ENCODE measurements around the gene NASP.

NASP gene

DNA sequence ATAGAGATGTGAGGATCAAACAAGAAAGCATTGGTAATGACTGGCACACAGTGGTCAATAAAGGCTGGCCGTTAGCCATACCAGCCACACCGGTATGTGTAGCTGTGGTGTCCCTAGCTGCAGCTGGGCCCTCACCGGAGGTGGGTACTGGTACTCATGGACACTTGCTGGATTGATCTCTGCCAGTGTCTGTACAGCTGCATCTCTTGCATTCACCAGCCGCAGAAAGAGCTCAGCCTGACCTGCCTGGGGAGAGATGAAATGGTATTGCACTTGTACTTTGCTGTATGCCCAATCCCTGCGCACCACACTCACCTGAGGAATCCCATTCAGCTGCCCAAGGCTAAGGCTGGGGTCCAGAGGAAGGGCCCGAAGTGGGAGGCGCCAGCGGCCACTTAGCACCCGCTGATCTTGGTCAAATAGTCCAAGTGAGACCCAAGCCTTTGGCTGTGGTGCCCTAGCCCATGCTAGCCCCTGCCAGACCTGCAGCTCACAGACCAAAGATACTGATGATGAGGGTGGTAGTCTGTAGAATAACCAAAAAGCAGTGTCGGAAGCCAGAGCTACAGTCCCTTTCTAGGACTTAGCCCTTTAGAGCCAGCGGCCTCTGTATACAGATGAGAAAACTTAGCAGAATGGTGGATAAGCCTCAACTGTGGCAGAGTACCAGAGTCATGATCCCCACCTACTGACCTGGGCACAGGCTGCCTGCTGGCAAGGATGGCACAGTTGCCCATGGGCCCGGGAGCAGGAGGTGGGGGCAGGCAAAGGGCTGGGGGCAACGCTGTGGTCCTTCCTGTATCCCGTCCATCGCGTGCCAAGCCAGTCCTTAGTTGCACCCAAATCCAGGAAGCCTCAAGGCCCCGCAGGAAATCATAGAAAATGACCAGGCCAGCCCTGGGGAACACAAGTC lies 37.0 kb downstream of the NASP start:
- no peak for TF ChIP-seq ZNF274 (IDR thresholded peaks at IDR 0.05; ENCODE audit: low read depth, low read length)
- no peak overlapping the region for H3K4me3 ChIP-seq (ENCODE audit: low read length)

DNA sequence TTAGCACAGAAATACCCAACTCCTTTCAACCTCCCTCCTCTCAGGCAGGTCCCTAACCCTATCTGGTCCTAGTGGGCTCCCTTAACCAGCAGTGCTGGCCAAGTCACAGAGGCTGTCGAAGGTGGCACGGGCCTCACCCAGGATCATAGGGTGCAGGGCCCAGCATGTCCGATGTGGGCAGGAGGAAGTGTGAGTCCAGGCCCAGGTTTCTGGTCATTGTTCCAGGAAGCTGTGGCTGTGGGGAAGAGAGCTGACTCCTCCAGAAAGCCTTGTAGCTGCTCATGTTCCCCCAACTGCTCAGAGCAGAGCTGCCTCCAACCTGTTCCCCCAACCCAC lies 37.6 kb downstream of the NASP start:
- no peak for TF ChIP-seq ZNF274 (IDR thresholded peaks at IDR 0.05; ENCODE audit: low read depth, low read length)
- no peak overlapping the region for H3K4me3 ChIP-seq (ENCODE audit: low read length)

DNA sequence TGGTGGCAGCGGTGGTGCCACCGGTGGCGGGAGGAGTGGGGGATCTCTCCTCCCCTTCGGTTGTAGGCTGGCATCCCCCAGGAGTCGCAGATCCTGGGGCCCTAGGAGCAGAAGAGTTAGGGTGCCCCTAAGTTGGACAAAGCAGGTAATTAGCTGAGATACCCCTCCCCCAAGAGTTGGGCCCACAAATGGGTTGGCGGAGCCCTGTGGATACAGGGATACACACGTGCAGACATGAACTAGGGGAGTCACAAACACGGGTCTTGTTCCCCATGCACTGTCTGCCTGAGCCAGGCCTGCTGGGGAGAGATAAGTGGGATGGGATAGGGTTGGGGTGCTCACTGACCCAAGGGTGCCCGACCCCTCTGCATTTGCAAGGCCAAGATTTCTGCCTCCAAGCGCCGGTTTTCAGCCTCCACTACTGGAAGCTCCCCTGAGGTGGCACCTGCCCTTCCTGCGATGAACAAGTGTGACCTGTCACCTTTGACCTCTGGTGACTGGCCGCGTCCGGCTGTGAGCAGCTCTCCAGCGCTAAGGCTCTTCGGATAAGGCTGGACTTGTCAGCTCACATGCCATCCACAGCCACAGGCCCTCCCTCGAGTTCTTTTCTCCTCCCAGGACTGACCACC lies 38.2 kb downstream of the NASP start:
- no peak overlapping the region for H3K4me3 ChIP-seq (ENCODE audit: low read length)
- no peak for TF ChIP-seq ZNF274 (IDR thresholded peaks at IDR 0.05; ENCODE audit: low read depth, low read length)

DNA sequence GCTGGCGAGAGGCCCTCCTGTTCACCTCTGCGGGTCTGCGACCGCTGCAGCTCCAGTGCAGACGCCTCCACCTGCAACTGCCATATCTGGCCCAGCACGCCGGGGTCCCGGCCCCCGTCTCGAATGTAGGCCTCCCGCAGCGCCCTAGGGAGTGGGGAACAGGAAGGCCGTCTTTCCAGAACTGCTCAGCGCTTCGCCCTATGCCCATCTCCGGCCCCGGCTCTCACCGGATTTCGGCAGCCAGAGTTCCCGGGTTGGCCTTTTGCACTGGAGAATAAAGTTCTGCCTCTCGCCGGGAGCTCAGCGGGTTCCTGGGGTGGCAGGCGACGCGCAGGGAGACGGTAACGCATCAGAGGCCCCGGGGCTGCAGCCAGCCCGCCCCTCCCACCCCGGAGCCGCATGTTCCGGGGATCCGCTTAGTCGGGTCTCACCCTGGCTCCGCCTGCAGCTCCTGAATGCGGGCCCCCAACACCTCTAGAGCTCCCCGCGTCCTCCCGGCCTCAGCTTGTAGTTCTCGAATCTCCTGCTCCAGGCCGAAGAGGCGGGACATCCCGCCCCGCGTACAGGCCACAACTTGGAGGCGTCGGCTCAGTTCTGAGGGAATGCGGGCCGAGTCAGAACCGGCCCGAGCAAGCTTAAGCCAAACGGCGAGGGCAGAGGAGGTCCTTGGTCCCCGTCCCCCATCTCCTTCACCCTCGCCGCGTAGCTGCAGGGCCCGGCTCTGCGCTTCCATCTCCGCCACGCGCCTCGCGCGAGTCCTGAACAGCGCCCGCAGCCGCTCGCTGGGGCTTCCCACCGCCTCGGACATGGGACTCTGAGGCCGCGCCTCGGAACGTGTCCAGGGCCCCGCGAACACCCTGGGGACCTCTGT lies 38.9 kb downstream of the NASP start:
- no peak overlapping the region for H3K4me3 ChIP-seq (ENCODE audit: low read length)
- no peak for TF ChIP-seq ZNF274 (IDR thresholded peaks at IDR 0.05; ENCODE audit: low read depth, low read length)

DNA sequence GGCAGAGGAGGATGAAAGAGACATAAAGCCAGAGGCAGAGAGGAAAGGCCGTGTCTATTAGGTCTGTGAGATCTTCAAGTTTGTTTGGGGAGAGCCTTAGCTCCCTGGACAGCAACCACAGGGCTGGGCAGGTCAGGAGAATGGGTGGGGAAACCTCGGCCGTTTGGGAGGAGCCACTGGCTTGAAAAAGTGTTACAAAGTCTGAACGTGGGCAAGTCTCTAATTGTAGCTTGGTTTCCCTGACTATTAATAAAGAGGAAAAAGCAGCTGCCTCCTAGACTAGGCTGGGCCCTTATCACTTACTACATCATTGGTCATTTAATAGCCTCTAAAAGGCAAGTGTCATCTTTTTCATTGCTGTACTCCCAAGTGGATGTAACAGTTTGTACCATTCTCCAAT lies 40.1 kb downstream of the NASP start, which contains the start of gene CCDC17:
CCDC17 (minus strand) TSS at position 83 of the 400 bp plus-strand sequence. CDS start 145 bp downstream, outside the sequence.
- no peak for TF ChIP-seq ZNF274 (IDR thresholded peaks at IDR 0.05; ENCODE audit: low read depth, low read length)
- no peak within 1 kb of the TSS for H3K4me3 ChIP-seq (ENCODE audit: low read length)

DNA sequence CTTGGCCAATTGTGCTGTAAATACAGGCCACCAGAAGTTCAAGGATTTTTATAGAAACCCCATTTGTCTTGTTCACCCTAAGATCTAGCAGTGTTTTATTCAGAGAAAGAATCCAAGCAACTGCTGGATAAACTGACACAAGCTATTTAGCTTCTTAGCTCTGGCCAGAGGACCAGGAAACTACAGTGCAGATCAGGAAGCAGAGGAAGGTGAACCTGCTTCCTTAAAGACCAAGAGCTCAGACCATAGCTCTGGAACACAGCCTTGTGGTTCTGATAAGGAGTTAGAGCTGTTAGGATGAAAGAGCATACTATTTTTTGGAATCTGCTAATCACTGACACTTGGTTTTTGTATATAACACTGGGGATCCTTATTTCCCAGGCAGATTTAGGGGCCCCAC lies 45.2 kb downstream of the NASP start:
- TF ChIP-seq ZNF274 (IDR thresholded peaks at IDR 0.05; ENCODE audit: low read depth, low read length), result no peak
- no peak overlapping the region for H3K4me3 ChIP-seq (ENCODE audit: low read length)

DNA sequence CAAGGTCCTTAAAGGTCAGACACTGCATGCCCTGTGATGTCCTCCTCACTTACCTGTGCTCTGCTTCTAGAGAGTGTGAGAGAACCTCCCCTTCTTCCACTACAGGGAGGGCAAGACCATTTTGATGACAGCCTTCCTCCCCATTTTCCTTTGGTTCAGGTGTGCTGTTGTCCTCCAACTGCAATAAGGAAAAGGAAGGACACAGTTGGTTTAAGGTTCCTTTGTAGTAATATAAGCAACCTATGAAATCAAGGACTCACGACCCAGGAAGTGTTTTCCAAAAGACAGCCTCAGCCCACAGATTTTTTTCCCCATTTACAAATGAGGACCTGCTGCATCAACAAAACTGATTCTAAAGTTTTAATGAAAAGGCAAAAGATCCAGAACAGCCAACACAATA lies 46.6 kb downstream of the NASP start:
- TF ChIP-seq ZNF274 (IDR thresholded peaks at IDR 0.05; ENCODE audit: low read depth, low read length), result no peak
- H3K4me3 ChIP-seq (ENCODE audit: low read length), result no peak overlapping the region

DNA sequence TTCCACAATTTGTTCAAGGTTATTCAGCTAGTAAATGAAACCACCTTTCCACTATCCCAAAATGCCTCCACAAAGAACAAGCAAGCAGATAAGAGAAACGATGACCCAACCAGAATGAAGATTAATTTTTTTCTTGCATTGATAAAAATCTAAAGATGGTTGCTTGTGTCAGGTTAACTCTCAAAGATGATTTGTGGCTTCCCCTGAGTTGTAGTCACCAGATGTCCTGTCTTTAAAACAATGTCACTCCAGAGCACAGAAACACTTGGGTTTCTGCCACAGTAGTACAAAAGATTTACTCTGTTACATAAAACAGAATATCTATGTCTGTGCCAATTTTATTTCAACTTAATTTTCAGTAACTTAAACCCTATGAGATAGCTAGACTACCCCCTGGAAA lies 51.4 kb downstream of the NASP start:
- no peak overlapping the region for H3K4me3 ChIP-seq (ENCODE audit: low read length)
- TF ChIP-seq ZNF274 (IDR thresholded peaks at IDR 0.05; ENCODE audit: low read depth, low read length), result no peak

DNA sequence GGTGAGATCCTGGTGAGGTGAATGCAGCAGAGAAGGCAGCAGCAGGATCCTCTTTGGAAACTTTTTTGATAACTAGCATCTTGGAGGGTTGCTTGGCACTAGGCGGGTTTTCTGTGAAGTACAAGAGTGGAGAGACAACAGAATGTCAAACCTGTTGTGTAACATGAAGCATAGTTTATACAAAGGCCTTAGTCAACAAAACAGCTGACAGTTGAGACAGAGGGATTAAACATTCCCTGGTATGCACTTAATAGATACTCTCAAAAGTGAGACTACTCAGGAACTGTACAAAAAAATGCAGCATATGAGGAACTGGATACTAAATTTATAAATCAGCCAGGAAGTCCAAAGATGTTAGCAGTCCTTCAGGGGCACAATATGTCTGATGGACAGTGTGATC lies 56.5 kb downstream of the NASP start:
- no peak for TF ChIP-seq ZNF274 (IDR thresholded peaks at IDR 0.05; ENCODE audit: low read depth, low read length)
- no peak overlapping the region for H3K4me3 ChIP-seq (ENCODE audit: low read length)

DNA sequence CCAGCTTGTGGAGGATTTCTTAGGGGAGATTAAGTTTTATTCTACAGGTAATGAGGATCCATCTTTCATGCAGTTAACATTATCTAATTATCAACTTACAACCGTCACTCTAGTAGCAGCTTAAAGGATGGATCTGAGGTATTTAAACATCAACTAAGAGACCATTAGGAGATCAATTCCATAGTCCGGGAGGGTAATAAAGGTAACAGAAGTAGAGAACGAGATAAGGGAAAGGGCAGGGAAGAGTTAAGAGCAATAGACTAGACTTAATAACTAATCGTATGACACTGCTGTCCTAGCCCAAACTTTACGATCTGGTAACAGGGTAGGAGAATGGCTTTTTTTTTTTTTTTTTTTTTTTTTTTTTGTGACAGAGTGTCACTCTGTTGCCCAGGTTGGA lies 59.5 kb downstream of the NASP start:
- no peak overlapping the region for H3K4me3 ChIP-seq (ENCODE audit: low read length)
- TF ChIP-seq ZNF274 (IDR thresholded peaks at IDR 0.05; ENCODE audit: low read depth, low read length), result no peak

DNA sequence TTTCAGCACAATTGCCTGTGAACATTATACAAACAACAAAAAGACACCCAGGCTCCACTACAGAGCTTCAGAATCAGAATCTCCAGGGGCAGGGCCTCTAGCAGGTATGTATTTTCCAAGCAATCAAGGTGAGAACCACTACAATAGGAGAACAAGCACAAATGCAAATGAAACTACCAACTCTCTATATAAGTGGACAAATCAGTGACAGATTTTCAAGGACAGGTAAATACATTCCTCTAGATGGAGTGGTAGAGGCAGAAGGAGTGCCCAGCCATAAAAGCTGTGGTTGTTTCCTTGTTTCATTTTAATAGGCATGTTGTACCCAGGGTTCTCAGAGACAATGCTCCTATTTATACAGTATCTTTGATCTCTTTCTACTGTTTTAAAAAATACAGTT lies 60.1 kb downstream of the NASP start:
- no peak for TF ChIP-seq ZNF274 (IDR thresholded peaks at IDR 0.05; ENCODE audit: low read depth, low read length)

DNA sequence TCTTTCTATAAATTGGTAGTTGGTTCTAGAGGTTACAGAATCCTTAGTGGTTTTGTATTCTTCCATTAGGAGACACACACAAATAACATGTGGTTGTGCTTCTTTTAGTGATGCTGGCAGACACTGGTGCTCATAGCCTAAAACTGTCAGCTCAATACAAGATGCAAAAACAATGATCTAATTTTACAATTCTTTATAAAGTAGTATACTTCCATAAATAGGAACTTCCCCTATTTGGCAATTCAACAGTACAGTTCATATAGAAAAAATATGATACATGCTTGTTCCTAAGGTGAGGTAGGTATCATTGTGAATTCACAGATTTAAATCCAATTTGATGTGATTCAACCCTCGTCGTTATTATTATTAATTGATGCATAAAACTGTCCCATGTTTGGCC lies 60.8 kb downstream of the NASP start:
- TF ChIP-seq ZNF274 (IDR thresholded peaks at IDR 0.05; ENCODE audit: low read depth, low read length), result no peak
- H3K4me3 ChIP-seq (ENCODE audit: low read length), result no peak overlapping the region

More for the DNA sequence above, 60.1 kb downstream of the NASP start:
- no peak overlapping the region for H3K4me3 ChIP-seq (ENCODE audit: low read length)

DNA sequence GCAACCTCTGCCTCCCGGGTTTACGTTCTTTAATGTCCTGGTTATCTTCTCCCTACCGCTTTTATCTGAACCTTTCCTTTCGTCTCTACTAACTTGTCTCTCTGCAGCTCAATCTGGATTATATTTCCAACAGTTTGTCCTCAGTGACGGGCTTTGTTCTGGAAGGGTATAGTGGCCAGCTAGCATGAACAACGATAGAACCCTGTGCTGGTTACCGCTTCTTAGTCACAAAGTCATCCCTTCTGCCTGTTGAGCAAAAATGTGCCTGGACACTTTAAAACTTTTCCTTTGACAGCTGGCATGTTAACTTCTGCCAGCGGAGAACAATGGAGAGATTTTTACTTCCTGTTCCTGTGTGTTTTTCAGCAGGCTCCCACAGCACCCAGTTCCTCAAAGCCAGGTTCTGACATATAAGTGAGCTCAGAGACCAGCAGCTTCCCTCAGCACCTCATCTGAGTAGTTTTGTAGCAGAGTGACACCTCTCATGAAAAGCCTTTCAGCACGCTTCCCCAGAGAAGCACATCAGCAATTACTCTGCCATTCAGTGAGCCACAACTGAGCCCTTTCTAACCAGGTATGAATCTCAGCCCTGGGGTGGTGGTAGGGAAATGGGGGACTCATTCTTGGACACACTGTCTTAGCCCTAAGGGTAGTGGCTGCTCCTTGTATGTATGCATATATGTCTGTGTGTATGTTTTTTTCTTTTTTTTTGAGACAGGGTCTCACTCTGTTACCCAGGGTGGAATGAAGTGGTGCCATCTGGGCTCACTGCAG lies 63.6 kb downstream of the NASP start:
- no peak for TF ChIP-seq ZNF274 (IDR thresholded peaks at IDR 0.05; ENCODE audit: low read depth, low read length)

More for the DNA sequence above, 63.6 kb downstream of the NASP start:
- H3K4me3 ChIP-seq (ENCODE audit: low read length), result no peak overlapping the region
